GM21737 (cell line): ENCODE results near the gene ADGRB2.

Experiments
- ATAC-seq: cut with Tn5 transposase; IDR thresholded peaks from one replicate; pipeline ENCODE4 v1.9.1; 2021; ENCODE audit warnings: mild to moderate bottlenecking, moderate library complexity; ENCODE audit not compliant: unreplicated experiment

Gene ADGRB2

DNA sequence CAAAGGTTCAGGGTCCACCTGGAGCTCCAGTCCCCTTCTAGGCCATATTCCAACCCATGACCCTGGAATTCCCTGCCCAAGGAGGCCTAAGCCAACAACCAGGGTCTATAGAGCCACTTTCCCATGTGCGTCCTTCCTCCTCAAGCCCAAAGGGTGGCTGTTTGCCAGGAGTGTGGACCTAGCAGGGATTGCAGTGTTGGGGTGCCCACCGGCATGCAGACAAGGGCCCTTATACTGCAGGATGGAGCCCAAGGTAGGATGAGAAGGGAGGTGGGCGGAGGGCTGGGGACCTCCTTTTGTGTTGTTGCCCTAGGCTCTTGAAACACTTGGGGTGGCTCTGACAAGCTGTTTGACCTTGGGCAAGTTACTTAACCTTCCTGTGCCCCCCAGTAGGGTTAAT, 19.7 kb upstream of the ADGRB2 start:
- ATAC-seq = no peak

DNA sequence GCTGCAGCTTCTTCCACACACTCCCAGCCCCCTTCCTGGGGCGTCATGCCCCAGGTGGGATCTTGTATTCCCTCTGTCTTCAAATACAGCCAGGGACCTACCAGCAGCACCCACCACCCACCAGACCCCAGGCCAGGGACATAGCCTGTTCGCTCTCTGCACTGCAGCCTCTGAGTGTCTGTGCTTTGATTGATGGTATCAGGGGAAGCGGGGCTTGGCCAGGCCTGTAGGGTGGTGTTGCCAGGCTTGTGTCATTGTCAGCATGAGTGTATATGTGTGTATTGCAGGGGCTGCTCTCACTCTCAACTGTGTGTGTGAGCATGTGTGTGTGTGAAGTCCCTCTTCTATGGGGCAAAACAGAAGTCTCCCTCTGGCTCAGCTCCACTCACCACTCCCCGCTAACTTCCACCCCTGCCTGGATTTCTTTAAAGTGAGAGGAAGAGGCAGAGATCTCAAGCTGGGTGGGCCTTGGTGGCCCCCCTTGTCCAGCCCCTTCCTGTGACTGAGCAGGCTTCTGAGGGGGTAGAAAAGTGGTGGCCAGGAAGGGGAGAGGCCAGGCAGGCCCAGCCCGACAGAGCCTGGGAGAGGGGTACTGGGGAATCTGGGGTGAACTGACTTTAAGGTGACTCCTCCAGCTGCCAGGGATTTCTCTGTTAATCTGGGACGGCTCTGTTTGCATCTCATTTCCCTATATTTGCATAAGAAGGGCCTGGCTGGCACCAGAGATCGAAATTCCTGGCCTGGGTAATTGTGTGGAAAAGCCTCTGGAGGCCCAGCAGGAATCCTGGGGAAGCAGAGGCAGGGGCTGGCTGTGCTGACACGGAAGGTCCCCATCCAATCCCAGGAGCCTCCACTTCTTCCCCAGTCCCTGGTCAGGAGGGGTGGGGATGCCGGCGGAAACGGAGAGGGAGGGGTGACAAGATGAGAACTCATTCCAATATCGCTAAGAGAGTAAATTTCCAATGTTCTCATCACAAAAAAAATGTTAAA, 18.6 kb upstream of the ADGRB2 start:
- no peak for ATAC-seq

DNA sequence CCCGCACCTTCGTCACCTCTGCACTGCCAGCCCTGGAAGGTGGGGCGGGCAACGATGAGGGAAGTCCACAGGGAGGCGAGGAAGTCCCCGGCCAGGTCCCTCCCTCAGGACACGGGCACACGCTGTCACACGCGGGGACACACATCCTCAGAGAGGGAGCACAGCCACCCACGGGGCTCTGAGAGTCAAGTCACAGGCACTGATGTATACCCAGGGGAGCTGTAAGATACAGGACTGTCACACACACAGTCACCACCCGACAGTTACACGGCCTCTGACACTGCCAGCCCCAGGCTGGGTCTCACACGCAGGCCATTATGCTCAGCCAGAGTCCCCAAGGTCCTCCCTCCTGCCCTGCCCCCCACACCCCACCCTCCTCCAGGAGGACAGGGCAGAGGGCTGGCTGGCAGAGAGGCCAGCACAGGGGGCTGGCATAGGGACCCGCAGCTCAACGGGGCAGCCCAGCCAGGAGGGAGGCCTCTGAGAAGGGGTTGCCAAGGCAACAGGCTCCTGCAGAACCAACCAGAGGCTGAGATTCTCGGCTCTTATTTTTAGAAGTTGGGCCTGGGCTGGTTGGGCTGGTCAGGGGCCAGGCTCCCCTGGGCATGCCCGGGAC, 17.7 kb upstream of the ADGRB2 start:
- ATAC-seq = no peak

DNA sequence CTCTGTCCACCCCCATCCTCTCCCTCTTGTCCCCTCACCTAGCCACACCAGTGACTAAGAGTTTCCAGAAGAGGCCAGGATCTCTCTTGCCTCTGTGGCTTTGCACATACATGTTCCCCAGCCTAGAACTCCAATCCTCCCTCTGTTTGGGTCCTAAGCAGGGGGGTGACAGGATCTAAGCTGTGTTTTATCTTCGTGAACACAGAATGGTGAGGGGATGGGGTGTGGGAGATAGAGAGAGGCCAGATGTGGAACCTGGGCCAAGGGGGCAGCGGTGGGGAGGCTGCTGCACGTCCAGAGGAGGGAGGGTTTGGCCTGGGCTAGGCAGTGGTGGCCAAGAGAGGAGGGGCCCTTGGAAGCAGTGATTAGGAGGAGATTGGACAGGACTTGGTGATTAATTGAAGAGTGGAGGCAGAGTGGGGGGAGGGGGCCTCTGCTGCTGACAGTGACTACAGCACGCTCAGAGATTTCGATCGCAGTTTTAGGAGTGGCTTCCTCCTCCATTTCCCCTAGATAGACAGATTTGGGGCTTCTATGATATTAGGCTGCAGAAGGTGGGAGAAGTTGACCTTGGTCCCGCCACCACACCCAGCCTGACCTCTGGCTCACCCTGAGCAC, 17.1 kb upstream of the ADGRB2 start:
- ATAC-seq = no peak

DNA sequence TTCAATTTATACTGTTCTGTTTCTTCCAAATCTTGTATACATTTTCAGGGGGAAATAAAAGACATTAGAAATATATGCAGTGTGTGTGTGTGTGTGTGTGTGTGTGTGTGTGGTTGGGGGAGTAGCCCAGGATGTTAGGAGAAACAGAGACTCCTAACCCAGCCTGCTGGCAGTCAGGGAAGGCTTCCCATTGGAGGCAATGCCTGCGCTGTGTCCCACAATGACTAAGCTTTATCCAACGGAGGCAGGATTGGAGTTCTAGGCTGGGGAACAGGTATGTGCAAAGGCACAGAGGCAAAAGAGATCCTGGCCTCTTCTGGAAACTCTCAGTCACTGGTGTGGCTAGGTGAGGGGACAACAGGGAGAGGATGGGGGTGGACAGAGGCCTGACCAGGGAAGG, 16.5 kb upstream of the ADGRB2 start:
- ATAC-seq = no peak

DNA sequence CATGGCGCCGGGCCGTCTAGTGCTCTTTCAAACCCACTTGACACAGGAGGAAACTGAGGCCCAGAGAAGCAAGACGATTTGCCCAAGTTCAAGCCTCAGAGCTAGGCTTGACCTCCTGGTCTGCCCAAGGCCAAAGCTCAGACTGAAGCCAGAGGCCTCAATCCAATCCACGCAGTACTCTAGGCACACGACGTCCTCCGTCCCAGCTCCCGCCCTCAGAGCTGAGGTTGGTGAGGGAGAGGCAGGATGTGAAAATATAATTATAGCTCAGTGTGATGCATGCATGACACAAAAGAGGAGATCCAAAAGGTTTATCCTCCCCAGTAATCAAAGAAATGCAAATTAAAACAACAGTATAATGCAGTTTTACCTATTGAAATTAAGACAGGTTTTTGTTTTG, 15.5 kb upstream of the ADGRB2 start:
- no peak for ATAC-seq

DNA sequence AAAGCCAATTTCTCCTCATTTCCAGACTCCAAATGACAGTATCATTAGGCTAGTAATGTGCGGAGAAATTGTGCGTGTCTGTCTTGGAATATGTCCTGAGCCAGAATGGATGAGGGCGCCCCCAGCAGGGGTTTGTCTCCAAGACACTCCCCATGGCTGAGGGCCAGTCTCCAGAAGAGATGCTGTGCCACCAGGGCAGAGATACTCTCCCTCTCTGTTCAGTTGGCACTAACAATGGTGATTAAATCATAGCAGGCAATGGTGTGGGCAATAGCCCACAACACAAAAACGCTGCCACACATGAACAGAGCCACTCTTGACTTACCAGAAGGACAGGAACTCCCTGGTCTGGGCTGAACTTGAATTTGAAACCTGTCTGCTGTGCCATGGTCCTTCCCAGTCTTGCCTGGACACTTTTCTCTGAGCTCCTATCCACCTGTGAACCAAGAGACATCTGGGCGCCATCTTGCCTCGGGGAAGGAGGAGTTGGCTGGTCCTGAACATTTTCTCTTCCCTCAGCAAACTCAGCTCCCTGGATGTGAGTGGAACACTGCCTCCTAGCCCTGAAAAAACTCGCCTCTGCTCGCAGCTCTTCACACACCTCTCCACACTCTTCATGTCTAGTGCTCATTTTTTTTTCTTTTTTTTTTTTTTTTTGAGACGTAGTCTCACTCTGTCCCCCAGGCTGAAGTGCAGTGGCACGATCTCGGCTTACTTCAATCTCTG, 14.8 kb upstream of the ADGRB2 start:
- ATAC-seq = no peak

DNA sequence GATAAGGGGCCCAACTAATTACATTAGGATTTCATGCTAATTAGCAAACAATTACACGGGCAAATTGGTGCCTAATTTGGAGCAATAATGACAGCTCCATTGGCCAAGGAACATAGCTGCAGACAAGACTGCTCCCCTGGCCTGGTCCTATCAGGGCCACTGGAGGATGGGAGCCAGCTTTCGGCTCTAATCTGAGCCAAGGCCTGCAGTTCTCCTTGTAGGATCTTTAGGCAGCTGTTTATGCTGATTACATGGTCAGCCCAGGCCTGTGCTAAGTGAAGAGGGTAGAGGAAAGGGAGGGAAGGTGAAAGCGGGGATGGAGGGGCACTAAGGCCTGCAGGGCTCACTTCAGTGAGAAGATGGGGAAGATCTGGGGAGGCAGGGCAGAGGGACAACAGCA, 12.4 kb upstream of the ADGRB2 start:
- ATAC-seq = no peak

DNA sequence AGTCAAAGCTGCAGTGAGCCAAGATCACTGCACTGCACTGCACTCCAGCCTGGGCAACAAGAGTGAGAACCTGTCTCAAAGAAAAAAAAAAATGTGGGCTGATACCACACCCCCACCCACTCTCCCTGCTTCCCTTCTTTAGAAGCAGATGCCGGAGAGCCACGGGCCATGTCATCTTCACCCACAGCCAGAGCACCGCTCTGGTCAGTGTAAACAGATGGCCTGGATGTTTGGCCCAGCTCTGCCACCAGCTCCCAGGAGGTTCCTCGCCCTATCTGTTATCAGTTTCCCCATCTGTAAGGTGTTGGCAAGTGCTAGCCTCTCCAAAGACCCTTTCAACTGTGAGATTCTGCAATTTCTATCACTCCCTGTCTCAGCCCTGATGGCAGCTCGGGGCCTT, 11.9 kb upstream of the ADGRB2 start:
- no peak for ATAC-seq

DNA sequence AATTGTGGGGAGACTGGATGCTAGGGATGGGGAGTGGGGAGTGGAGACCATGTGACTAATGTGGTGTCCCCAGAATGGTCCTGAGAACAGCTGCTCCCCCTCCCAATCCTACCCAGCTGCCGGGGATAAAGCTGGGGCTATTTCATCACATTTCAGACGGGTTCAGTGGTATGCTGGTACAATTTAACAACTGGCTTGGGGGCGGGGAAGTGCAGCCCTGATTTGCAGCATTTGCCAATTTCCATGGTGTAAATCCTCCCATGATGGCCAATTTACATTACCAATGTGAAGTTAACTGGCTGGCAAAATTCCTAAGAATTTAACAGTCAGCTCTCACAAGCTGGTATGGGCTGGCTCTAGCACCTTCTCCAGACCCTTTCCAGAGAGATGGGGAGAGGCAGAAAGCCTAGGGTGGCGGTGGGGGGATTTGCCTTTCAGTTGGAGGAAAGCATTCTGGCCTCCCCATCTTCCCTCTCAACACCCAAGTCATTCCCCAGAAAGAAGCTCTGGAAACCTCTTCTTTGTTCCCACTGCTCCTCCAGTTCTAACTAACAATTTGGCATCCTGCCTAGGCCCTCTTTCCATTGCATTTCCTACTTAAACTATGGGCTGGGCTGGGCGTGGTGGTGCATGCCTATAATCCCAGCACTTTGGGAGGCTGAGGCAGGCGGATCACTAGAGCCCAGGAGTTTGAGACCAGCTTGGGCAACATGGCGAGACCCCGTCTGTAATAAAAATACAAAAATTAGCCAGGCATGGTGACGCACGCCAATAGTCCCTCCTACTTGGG, 11.3 kb upstream of the ADGRB2 start:
- no peak for ATAC-seq

DNA sequence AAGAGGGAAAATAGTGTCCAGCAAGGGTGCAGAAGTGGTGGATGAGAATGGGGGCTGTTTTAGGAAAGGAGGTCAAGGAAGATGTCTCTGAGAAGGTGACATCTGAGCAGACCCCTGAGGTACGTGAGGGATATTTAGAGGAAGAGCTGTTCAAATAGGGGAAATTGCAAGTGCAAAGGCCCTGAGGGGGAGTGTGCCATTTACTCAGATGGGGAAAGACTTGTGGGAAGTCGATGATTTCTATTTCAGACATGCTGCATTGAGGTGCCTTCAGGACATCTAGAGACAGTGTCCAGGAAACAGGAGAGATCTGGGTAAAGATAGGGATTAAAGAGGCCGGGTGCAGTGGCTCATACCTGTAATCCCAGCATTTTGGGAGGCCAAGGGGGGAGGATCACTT, 10.4 kb upstream of the ADGRB2 start:
- ATAC-seq = no peak

DNA sequence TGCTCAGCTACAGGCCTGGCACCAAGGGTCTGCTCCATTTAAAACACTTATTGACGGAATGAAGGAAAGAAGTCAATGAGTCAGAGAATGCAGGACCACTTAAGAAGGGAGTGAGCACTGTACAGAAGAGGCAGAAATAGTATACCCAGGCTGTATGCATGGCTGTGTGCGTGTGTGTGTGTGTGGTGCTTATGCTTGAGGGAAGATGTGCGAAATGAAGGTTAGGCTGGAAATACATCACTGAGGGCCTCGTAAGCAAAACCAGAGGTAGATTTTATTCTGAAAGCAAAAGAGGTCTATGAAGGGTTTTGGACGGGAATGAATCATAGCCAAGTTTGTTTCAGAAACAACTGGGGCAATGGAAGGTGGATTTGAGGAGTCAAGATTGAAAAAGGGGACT, 9.7 kb upstream of the ADGRB2 start:
- ATAC-seq = no peak

DNA sequence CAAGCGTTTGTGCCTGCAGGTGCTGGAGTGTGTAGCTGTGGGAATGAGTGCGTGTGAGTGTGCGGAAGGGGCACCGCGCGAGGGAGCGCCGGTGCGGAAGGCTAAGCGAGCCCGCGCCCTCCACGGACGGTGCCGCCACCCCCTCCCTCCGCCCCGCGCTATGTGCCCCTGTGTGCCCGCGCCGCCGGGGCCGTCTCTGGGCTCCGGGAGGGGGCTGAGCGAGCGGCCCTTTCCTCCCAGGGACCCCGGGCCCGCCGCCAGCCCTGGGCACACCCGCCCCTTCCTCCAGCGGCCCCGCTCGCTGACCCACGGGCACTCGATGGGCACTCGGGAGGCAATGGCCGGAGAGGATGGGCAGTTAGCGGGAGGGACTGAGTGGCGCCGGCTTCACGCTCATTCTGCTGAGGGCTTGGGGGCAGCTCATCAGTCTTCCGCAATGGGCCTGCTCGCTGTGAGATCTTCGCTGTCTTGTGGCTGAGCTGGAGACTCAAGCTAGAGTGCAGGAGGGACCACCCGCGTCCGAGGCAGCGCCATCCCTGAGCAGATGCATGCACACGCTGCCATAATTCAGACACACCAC, 8.6 kb upstream of the ADGRB2 start:
- no peak for ATAC-seq

DNA sequence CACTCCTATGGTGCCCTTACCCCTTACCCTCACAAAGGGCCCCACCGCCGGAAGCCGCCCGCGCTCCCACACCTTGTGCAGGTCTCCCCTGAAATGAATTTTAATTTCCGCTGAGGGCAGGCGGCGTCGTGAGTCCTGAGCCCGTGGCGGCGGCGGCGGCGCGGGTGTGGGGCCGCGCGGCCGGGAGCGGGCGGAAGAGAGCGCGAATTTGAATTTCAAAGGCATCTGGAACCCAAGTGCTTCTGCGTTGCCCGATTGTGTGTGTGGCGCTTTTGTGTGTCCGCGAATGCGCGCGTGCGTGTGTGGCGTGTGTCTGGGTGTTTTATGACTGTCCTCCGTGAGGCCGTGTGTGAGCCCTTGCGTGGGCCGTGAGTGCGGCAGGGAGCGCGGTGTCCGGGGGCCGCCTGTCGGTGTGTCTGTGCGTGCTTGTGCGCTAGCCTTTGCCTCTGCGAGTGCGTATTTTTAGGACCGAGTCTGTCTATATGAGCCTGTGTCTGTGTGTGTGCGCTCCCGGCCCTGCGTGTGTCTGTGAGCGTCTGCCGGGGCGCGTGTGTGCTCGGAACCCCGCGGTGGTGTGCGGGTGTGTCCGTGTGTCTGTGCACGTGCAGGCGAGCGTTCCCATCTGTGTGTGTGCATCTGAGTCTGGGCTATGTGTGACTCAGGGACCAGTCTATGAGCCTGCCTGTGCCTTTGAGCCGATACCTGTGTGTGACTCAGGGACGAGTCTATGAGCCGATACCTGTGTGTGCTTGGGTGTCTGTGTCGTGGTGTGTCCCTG, 7.9 kb upstream of the ADGRB2 start:
- no peak for ATAC-seq

DNA sequence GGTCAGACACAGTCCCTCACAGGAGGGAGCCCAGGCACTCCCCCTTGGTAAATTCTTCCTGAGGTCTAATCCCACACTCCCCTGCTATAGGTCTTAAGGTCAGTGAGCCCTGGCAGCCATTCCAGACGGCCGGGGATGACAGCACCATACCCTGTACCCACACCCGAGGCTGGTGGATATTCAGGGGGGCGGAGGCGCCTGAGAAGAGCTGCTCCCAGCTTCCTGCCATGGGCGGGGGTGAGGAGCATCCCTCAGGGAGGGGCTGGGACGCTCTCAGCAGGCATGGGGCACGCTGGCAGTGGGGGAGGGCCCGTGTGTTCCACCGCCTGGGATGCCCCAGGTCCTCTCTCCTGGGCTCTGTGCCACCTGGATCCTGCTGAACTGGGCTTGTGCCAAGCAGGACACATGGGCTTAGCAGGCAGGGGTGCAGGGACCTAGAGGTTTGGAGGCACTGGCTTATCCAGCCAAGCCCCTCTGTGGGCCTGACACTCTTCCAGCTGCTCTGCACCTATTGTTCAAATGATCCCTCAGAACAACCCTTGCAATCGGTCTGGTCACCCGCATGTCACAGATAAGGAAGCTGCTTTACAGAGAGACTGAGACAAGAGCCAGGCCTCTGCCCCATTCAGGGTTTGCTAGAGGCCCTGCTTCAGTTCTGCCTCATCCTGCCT, 5.7 kb upstream of the ADGRB2 start:
- ATAC-seq = no peak

DNA sequence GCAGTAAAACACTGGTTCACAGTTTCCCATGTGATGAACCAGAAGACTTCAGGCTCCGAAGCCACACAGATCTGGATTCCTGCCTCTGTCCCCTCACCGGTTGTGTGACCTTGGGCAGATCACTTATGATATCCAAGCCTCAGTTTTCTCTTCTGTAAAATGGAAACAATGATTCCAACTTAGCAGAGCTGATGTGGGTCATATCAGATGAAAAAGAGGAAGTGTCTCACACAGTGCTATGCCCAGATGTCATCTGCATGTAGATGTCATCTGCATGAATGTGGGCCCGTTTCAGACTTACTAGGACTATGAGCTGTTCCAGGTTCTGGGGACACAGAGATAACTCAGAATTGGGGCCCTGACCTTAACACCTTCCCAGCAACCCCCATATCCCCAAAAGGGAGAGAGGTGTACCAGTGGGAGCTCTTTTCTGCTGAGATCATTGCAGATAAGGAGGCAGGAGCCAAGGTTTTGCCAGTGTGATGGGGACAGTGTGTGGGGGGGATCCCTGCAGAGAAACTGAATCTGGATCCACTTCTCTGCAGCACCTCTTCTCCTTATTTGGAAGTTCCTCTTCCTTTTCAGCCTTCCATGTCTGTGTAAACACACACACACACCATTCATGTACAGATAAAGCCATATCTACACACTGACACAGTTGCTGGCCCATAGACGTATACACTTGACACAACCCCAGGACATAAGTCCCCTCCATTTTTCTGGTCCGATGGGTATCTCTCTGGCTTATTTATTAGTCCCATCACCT, 5.0 kb upstream of the ADGRB2 start:
- no peak for ATAC-seq

DNA sequence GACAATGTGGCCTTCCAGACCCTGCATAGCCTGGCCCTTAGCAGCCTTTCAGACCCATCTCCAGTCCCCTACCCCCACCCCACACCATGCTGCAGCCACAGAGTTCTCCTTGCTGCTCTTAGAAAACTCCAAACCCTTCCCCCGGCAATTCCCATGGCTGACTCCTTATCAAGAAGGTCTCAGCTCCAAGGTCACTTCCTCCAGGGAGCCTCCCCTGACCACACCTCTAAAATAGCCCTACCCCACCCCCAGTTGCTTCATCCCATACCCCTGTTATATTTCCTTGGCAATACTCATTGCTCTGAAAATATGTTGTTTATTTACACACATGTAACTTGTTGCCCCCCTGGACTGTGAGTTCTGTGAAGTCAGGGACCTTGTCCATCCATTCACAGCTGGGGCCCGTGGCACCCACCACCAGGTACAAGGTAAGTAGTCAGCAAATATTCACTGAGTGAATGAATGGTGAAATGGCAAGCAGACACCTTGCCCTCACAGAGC, 4.3 kb upstream of the ADGRB2 start:
- no peak for ATAC-seq

DNA sequence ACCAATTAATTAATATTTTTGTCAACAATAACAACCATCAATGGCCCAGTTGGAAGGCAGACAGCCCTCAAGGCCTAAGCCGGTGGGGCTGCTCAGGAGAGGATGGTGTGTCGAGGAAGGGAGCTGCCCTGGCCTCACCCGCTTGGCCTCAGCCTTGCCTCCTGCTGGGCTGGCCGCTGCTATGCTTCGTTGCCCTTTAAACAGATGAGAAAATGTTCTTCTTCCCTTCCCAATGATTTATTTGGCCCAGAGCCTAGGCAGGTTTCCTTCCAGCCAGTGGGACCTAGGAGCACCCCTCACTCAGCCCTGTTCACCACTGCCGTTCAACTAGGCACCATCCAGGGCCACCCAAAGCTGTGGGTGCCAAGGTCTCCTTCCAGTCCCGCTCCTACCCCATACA, 3.1 kb upstream of the ADGRB2 start:
- no peak for ATAC-seq
